ENCODE measurements around the gene DARS1. TPM values are rescaled to one million over a fixed set of nuclear protein-coding genes. Genes with fewer than 3 reads are reported as not detected.

The DARS1 gene
- total and polyA plus RNA-seq, 2 of the 13 experiments (the other 11 are each of a cell fraction or from before 2014, with no cell fraction given): 149 to 230 TPM

- no TSS peak for BruUV-seq (replicated peaks)
- Histone ChIP-seq H3K27ac (ENCODE audit: extremely low read length, insufficient read depth, low read length) (no peak overlapping the region), H3K9ac (ENCODE audit: insufficient read depth, low read depth, low read length) (no peak overlapping the region), H3K4me1 (ENCODE audit: insufficient read depth, low read length) (peaks cover 7% of the 10 kb centered on the region; the same call in 1 of the 2 replicates), H3K27me3 (ENCODE audit: control insufficient read depth in 1 of 2, insufficient read depth in 2 of 2, low read length in 2 of 2) (no peaks in the 10 kb centered on the region), H3K4me3 (replicated peaks in 1 of 3; ENCODE audit: insufficient read depth in 1 of 3, low read depth in 2 of 3, low read length in 3 of 3) (no peak overlapping the region), H2AFZ (ENCODE audit: low read length) (no peak overlapping the region), H3K4me2 (ENCODE audit: low read depth, low read length) (no peak overlapping the region), H3K36me3 (replicated peaks in 1 of 2; ENCODE audit: control insufficient read depth in 1 of 2, insufficient read depth in 2 of 2, low read length in 2 of 2) (no peaks in the 10 kb centered on the region), H3K79me2 (ENCODE audit: insufficient read depth, low read length) (no peaks in the 10 kb centered on the region), H4K20me1 (ENCODE audit: insufficient read depth, low read length) (no peaks in the 10 kb centered on the region), H3K9me3 (ENCODE audit: low read length) (no peaks in the 10 kb centered on the region)
- ATAC-seq (no peak), DNase-seq (ENCODE audit: low spot score) (no peak), FAIRE-seq (no peak)
- CTCF ChIA-PET (ENCODE audit: low intra/inter-chr PET ratio, low total read pairs): no interaction called here
- POLR2A ChIA-PET: no interaction called here
- 17% methylated on average over 3 of the region's 3 CpGs for whole genome bisulfite sequencing (ENCODE audit: low lambda C conversion rate)
- intact Hi-C loops (cut with micrococcal nuclease; ENCODE audit: unreplicated experiment): no loop called here
- TF ChIP-seq ZNF878 (CRISPR knock-in tag; IDR thresholded peaks at IDR 0.05): no peak
- no peak for TF ChIP-seq ZNF142 (CRISPR knock-in tag; IDR thresholded peaks at IDR 0.05)
- TF ChIP-seq ZFAT (CRISPR knock-in tag; conservative IDR thresholded peaks at IDR 0.05): no peak
- no peak for TF ChIP-seq NCOA5 (CRISPR knock-in tag; IDR thresholded peaks at IDR 0.05)
- no peak for TF ChIP-seq ZBTB14 (CRISPR knock-in tag; IDR thresholded peaks at IDR 0.05)
- in situ Hi-C loops (cut with HindIII; ENCODE audit: extremely low pct_ligation_motif_present, low pct_unique_long_range_greater_than_20kb): no loop called here
Observed at GRCh38 chr2:136006658-136007057, 21.2 kb upstream of the DARS1 start.
